DND-41 (cell line): Measurements from ENCODE around the gene GSN.

Experiments
- ATAC-seq: fragments of 200-7000 bp; cut with Tn5 transposase; 3 replicates; pipeline ENCODE4 v1.9.1; 2021; ENCODE audit warnings: low read depth; ENCODE audit not compliant: insufficient read depth
- DNase-seq: peaks from one replicate; pipeline ENCODE4 v3.0.0-alpha.2; 2020
- H2AFZ ChIP-seq: 2 replicates; pipeline ENCODE4 v1.6.0; 2012; ENCODE audit warnings: low read depth, low read length
- H3K27ac ChIP-seq: 2 replicates; pipeline ENCODE4 v1.5.1; 2012; ENCODE audit warnings: low read length, inconsistent platforms
- H3K27me3 ChIP-seq: fragments of 200-600 bp; sonication (generic); 2 replicates; pipeline ENCODE4 v1.6.0; 2012; ENCODE audit warnings: low read length, mild to moderate bottlenecking, inconsistent platforms; ENCODE audit not compliant: insufficient read depth, poor library complexity
- H3K36me3 ChIP-seq: 2 replicates; pipeline ENCODE4 v1.5.1; 2012; ENCODE audit warnings: low read length, inconsistent platforms; ENCODE audit not compliant: insufficient read depth
- H3K4me1 ChIP-seq: 2 replicates; pipeline ENCODE4 v1.5.1; 2012; ENCODE audit warnings: mild to moderate bottlenecking, low read length; ENCODE audit not compliant: insufficient read depth
- H3K4me2 ChIP-seq: 2 replicates; pipeline ENCODE4 v1.6.0; 2012; ENCODE audit warnings: mild to moderate bottlenecking, moderate library complexity, low read length, inconsistent platforms; ENCODE audit not compliant: insufficient read depth
- H3K4me3 ChIP-seq, 2 experiments: fragments of 200-600 bp in 1 of 2; shearing (Covaris generic) in 1 of 2; 2 replicates each; pipeline ENCODE4 v1.5.1; 2012 to 2016; ENCODE audit warnings: inconsistent platforms in 2 of 2, low read length in 2 of 2, mild to moderate bottlenecking in 2 of 2, low read depth in 1 of 2, moderate library complexity in 1 of 2
- H3K79me2 ChIP-seq: 2 replicates; pipeline ENCODE4 v1.6.0; 2012; ENCODE audit warnings: low read length, inconsistent platforms; ENCODE audit not compliant: insufficient read depth
- H3K9ac ChIP-seq: 2 replicates; pipeline ENCODE4 v1.6.0; 2012; ENCODE audit warnings: low read depth, mild to moderate bottlenecking, inconsistent platforms, low read length, moderate library complexity
- H3K9me3 ChIP-seq: 2 replicates; pipeline ENCODE4 v1.5.1; 2012; ENCODE audit warnings: low read length, moderate library complexity, mild to moderate bottlenecking, inconsistent platforms; ENCODE audit not compliant: insufficient read depth, severe bottlenecking
- H4K20me1 ChIP-seq: 2 replicates; pipeline ENCODE4 v1.6.0; 2012; ENCODE audit warnings: low read length; ENCODE audit not compliant: insufficient read depth
- EZH2 ChIP-seq: IDR thresholded peaks from 3 replicates; pipeline ENCODE4 v1.6.1; 2012; ENCODE audit warnings: borderline replicate concordance, low read depth, mild to moderate bottlenecking, moderate library complexity, low read length, inconsistent platforms; ENCODE audit not compliant: severe bottlenecking
- TF ChIP-seq, protein P1 (sequence below): IDR thresholded peaks from 2 replicates; pipeline ENCODE4 v1.5.1; 2012; ENCODE audit warnings: borderline replicate concordance, low read length, moderate library complexity, mild to moderate bottlenecking; ENCODE audit not compliant: poor library complexity, severe bottlenecking; ENCODE audit errors: extremely low read depth

Gene GSN

GRCh38 chr9:121322037-121322736 is 54.2 kb downstream of the GSN start:
- no peak overlapping the region for H2AFZ ChIP-seq

DNA sequence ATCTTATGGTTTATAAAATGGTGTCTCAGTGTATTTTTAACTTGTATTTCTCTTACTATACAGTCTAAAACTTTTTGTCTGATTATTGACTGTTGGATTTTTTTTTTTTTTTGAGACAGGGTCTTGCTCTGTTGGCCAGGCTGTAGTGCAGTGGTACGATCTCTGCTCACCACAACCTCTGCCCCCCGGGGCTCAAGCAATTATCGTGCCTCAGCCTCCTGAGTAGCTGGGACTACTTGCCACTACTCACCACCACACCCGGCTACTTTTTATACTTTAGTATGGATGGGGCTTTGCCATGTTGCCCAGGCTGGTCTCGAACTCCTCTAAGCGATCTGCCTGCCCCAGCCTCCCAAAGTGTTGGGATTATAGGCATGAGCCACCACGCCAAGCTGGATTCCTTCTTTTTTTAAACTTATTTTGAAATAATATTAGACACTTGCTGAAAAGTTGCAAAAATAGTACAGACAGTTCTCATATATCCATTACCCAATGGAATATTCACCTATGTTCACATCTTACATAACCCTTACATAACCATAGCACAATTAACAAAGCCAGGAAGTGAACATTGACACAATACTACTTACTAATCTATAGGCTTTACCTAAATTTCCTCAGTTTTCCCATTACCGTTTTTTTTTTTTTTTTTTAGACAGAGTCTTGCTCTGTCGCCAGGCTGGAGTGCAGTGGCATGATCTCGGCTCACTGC is 54.9 kb downstream of the GSN start:
- Histone ChIP-seq H2AFZ (no peak overlapping the region), H3K4me2 (no peak overlapping the region)

More at GRCh38 chr9:121322037-121322736, 54.2 kb downstream of the GSN start:
- Histone ChIP-seq H3K4me2 (no peak overlapping the region), H4K20me1 (no peaks in the 10 kb centered on the region), H3K27ac (no peak overlapping the region), H3K4me1 (peaks cover 3% of the 10 kb centered on the region; the same call in 1 of the 2 replicates), H3K4me3 (no peak overlapping the region), H3K27me3 (peaks cover 2% of the 10 kb centered on the region), H3K9ac (no peak overlapping the region), H3K36me3 (no peaks in the 10 kb centered on the region), H3K9me3 (no peaks in the 10 kb centered on the region), H3K79me2 (no peaks in the 10 kb centered on the region)
- TF ChIP-seq, protein P1, sequence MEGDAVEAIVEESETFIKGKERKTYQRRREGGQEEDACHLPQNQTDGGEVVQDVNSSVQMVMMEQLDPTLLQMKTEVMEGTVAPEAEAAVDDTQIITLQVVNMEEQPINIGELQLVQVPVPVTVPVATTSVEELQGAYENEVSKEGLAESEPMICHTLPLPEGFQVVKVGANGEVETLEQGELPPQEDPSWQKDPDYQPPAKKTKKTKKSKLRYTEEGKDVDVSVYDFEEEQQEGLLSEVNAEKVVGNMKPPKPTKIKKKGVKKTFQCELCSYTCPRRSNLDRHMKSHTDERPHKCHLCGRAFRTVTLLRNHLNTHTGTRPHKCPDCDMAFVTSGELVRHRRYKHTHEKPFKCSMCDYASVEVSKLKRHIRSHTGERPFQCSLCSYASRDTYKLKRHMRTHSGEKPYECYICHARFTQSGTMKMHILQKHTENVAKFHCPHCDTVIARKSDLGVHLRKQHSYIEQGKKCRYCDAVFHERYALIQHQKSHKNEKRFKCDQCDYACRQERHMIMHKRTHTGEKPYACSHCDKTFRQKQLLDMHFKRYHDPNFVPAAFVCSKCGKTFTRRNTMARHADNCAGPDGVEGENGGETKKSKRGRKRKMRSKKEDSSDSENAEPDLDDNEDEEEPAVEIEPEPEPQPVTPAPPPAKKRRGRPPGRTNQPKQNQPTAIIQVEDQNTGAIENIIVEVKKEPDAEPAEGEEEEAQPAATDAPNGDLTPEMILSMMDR = no peak
- no peak for TF ChIP-seq EZH2
- DNase-seq = no peak
- ATAC-seq = no peak

DNA sequence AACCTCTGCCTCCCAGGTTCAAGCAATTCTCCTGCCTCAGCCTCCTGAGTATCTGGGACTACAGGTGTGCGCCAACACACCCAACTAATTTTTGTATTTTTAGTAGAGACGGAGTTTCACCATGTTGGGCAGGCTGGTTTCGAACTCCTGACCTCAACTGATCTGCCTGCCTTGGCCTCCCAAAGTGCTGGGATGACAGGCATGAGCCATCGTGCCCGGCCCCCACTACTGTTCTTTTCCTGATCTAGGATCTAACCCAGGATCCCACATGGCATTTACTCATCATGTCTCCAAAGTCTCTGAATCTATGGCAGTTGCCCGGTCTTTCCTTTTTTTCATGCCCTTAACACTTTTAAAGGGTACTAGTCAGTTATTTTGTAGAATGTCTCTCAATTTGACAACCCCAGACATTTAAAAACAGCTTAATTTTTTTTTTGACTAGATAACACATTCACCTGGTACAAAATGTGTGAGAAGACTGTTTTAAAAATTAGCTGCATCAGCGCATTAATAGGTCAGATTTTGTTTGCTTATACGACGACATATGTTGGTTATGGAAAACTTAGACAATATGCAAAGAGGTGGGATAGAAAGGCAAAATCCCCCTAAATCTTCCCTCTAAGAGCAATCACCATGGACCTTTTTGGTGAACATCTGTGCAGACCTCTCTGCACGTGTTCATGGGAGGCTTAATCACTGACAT is 55.6 kb downstream of the GSN start:
- Histone ChIP-seq H3K9me3 (no peaks in the 10 kb centered on the region), H2AFZ (no peak overlapping the region), H3K79me2 (no peaks in the 10 kb centered on the region), H4K20me1 (no peaks in the 10 kb centered on the region), H3K9ac (no peak overlapping the region), H3K4me3 (no peak overlapping the region), H3K4me2 (no peak overlapping the region), H3K27me3 (peaks cover 2% of the 10 kb centered on the region), H3K36me3 (no peaks in the 10 kb centered on the region), H3K4me1 (peaks cover 3% of the 10 kb centered on the region; the same call in 1 of the 2 replicates), H3K27ac (no peak overlapping the region)
- TF ChIP-seq, protein P1 = no peak
- TF ChIP-seq EZH2 = no peak
- ATAC-seq = no peak
- DNase-seq = no peak

More for the DNA sequence above, 54.9 kb downstream of the GSN start:
- Histone ChIP-seq H3K36me3 (no peaks in the 10 kb centered on the region), H3K79me2 (no peaks in the 10 kb centered on the region), H3K4me1 (peaks cover 3% of the 10 kb centered on the region; the same call in 1 of the 2 replicates), H3K27me3 (peaks cover 2% of the 10 kb centered on the region), H4K20me1 (no peaks in the 10 kb centered on the region), H3K27ac (no peak overlapping the region), H3K9me3 (no peaks in the 10 kb centered on the region), H3K9ac (no peak overlapping the region), H3K4me3 (no peak overlapping the region)
- no peak for ATAC-seq
- DNase-seq = no peak
- TF ChIP-seq EZH2 = no peak
- TF ChIP-seq, protein P1 = no peak
